ENCODE results near the gene TLE6.

Gene TLE6

DNA sequence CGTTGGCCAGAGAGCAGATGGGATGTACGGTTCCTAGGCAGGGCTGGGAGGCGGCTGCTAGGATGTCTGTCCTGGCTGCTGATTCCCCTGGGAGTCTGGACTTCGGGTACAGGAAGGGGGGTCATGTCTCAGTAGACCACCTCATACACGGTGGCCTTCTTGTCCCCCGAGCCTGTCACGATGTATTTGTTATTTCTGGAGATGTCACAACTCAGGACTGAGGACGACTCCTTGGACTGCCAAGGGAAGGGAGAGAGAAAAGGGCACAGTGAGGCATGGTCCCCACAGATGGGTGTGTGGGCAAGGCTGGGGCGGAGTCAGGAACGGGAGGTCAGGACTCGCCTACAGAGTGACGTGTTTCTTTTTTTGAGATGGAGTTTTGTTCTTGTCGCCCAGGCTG is 20.4 kb downstream of the TLE6 start:
- TF ChIP-seq, protein P1, sequence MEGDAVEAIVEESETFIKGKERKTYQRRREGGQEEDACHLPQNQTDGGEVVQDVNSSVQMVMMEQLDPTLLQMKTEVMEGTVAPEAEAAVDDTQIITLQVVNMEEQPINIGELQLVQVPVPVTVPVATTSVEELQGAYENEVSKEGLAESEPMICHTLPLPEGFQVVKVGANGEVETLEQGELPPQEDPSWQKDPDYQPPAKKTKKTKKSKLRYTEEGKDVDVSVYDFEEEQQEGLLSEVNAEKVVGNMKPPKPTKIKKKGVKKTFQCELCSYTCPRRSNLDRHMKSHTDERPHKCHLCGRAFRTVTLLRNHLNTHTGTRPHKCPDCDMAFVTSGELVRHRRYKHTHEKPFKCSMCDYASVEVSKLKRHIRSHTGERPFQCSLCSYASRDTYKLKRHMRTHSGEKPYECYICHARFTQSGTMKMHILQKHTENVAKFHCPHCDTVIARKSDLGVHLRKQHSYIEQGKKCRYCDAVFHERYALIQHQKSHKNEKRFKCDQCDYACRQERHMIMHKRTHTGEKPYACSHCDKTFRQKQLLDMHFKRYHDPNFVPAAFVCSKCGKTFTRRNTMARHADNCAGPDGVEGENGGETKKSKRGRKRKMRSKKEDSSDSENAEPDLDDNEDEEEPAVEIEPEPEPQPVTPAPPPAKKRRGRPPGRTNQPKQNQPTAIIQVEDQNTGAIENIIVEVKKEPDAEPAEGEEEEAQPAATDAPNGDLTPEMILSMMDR (IDR thresholded peaks at IDR 0.05; ENCODE audit: low read depth, low read length, missing control alignments) = no peak
- in situ Hi-C loops (cut with HindIII; ENCODE audit: low sequenced_read_pairs) = no loop called here
- DNase-seq (ENCODE audit: low read depth) = no peak
- H3K4me3 ChIP-seq (ENCODE audit: low read depth, low read length) = no peak overlapping the region

DNA sequence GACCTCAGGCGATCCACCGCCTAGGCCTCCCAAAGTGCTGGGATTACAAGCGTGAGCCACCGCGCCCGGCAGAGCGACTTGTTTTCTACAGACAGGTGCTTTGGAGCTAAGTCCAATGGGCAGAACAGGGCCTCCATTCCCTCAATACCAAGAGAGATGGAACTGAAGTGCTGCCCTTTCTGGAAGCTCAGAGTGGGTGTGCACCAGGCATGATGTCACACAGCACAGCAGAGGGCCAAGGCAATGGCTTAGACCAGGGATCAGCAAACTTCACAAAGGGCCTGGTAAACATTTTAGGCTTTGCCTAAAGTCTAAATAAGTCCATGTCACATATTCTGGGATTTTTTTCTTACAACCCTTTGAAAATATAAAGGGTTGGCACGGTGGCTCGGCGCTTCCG is 21.3 kb downstream of the TLE6 start:
- in situ Hi-C loops (cut with HindIII; ENCODE audit: low sequenced_read_pairs) = no loop called here
- no peak overlapping the region for H3K4me3 ChIP-seq (ENCODE audit: low read depth, low read length)
- DNase-seq (ENCODE audit: low read depth) = no peak
- TF ChIP-seq, protein P1 (IDR thresholded peaks at IDR 0.05; ENCODE audit: low read depth, low read length, missing control alignments) = no peak

DNA sequence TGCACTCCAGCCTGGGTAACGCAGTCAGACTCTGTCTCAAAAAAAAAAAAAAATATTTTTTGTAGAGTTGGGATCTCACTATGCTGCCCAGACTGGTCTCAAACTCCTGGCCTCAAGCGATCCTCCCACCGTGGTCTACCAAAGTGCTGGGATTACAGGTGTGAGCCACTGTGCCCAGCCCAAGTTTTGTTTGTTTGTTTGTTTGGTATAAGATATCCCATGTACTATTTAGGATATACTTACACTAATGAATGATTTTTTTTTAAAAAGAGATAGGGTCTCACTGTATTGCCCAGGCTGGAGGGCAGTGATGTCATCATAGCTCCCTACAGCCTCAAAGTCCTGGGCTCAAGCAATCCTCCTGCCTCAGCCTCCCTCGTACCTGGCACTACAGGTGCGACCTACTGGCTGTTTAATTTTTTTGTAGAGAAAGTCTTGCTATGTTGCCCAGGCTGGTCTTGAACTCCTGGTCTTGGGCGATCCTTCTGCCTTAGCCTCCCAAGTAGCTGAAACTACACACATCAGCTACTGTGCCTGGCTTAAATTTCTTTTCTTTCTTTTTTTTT is 24.0 kb downstream of the TLE6 start:
- DNase-seq (ENCODE audit: low read depth) = no peak
- in situ Hi-C loops (cut with HindIII; ENCODE audit: low sequenced_read_pairs) = no loop called here
- TF ChIP-seq, protein P1 (IDR thresholded peaks at IDR 0.05; ENCODE audit: low read depth, low read length, missing control alignments) = no peak
- no peak overlapping the region for H3K4me3 ChIP-seq (ENCODE audit: low read depth, low read length)

DNA sequence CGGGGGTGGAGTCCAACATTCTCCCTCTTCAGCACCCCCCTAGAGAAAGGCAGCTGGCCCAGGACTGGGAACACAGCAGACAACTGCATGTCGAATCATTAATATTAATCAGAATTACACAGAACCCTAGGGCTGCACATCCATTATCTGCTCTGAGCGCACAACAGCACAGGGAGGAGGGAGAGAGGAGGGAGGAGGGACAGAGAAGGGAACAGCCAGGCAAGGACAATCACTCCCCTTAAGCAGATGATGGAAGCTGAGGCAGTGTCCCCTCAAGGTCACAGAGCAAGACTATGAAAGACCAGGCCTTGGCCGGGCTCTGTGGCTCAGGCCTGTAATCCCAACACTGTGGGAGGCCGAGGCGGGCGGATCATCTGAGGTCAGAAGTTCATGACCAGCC is 25.7 kb downstream of the TLE6 start:
- in situ Hi-C loops (cut with HindIII; ENCODE audit: low sequenced_read_pairs) = no loop called here
- no peak overlapping the region for H3K4me3 ChIP-seq (ENCODE audit: low read depth, low read length)
- DNase-seq (ENCODE audit: low read depth) = no peak
- TF ChIP-seq, protein P1 (IDR thresholded peaks at IDR 0.05; ENCODE audit: low read depth, low read length, missing control alignments) = no peak

DNA sequence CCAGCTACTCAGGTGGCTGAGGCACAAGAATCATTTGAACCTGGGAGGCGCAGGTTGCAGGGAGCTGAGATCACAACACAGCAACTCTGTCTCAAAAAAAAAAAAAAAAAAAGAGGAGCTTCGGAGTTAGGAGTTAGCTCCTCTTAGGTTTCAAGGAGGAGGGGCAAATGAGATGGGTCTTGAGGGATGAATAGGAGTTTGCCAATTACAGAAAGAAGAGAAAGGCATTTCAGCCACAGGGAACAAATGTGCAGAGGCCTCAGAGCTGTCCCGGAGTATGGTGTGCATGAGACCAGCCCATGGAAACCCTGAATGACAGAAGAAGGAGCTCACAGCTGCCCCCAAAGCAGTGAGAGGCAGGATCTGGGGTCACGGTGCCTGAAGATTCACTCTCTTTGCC is 27.2 kb downstream of the TLE6 start:
- in situ Hi-C loops (cut with HindIII; ENCODE audit: low sequenced_read_pairs) = no loop called here
- TF ChIP-seq, protein P1 (IDR thresholded peaks at IDR 0.05; ENCODE audit: low read depth, low read length, missing control alignments) = no peak
- DNase-seq (ENCODE audit: low read depth) = no peak
- no peak overlapping the region for H3K4me3 ChIP-seq (ENCODE audit: low read depth, low read length)

DNA sequence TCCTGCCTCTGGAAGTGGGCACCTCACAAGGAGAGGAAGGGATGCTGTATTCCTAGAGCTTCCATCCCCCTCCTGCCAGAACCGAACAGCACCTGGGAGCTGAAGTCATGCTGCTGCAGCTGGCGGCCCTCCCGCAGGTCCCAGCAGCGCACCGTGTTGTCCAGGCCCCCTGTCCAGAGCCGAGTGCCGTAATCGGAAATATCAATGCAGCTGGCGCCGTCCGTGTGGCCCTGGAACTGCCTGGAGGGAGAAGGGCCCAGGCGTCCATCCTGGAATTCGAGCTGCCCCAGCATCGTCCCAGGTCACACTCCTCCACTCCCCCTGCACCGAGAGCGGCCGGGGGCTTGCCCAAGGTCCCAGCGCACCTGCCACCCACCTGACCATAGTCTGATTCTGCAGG is 28.0 kb downstream of the TLE6 start:
- TF ChIP-seq, protein P1 (IDR thresholded peaks at IDR 0.05; ENCODE audit: low read depth, low read length, missing control alignments) = no peak
- DNase-seq (ENCODE audit: low read depth) = no peak
- H3K4me3 ChIP-seq (ENCODE audit: low read depth, low read length) = no peak overlapping the region
- in situ Hi-C loops (cut with HindIII; ENCODE audit: low sequenced_read_pairs) = no loop called here
